HepG2 (cell line): ENCODE results near the gene ELOVL5. TPM values are rescaled to one million over a fixed set of nuclear protein-coding genes. Genes with fewer than 3 reads are reported as not detected.

Source experiments
- CBX5 ChIP-seq: sonication (generic); formaldehyde crosslinking; IDR thresholded peaks from 2 replicates; pipeline ENCODE4 v1.4.0; 2020; ENCODE audit warnings: missing genetic modification reagents, borderline replicate concordance
- CREB1 ChIP-seq, 2 experiments: fragments of 450-650 bp in 1 of 2; IDR thresholded peaks; 2 replicates each; pipeline ENCODE4 v1.6.1; 2016 to 2017; ENCODE audit warnings: control low read depth in 1 of 2, mild to moderate bottlenecking in 1 of 2, missing compliant biosample characterization in 1 of 2, missing genetic modification characterization in 1 of 2
- E2F5 ChIP-seq: sonication (generic); formaldehyde crosslinking; conservative IDR thresholded peaks from 2 replicates; pipeline ENCODE4 v1.4.0; 2020; ENCODE audit warnings: missing genetic modification reagents
- EP300 ChIP-seq, 3 experiments: sonication (generic) in 1 of 3; formaldehyde crosslinking in 1 of 3; IDR thresholded peaks; 2 replicates each; pipeline versions ENCODE4 v1.5.1 to v1.6.1; 2011 to 2020; ENCODE audit warnings: low read depth in 2 of 3, low read length in 2 of 3, borderline replicate concordance in 1 of 3, improper control_type of control experiment in 1 of 3, mild to moderate bottlenecking in 1 of 3, missing genetic modification reagents in 1 of 3, moderate library complexity in 1 of 3
- ISX ChIP-seq: sonication (generic); formaldehyde crosslinking; conservative IDR thresholded peaks from 2 replicates; pipeline ENCODE4 v1.5.0; 2020; ENCODE audit warnings: missing genetic modification reagents
- LBX2 ChIP-seq: sonication (generic); formaldehyde crosslinking; IDR thresholded peaks from 2 replicates; pipeline ENCODE4 v1.5.0; 2020; ENCODE audit warnings: missing genetic modification reagents, mild to moderate bottlenecking, borderline replicate concordance
- LRRFIP1 ChIP-seq: sonication (generic); formaldehyde crosslinking; conservative IDR thresholded peaks from 2 replicates; pipeline ENCODE4 v1.4.0; 2020; ENCODE audit warnings: missing genetic modification reagents
- NAIF1 ChIP-seq: sonication (generic); formaldehyde crosslinking; IDR thresholded peaks from 2 replicates; pipeline ENCODE4 v1.5.0; 2020; ENCODE audit warnings: mild to moderate bottlenecking, missing genetic modification reagents, borderline replicate concordance
- NFE2L2 ChIP-seq: fragments of 150-350 bp; IDR thresholded peaks from 2 replicates; pipeline ENCODE4 v1.6.1; 2014; ENCODE audit warnings: low read length
- SALL2 ChIP-seq: sonication (generic); formaldehyde crosslinking; IDR thresholded peaks from 2 replicates; pipeline ENCODE4 v1.8.1; 2023; ENCODE audit warnings: mild to moderate bottlenecking, missing genetic modification reagents, inconsistent platforms
- SIX1 ChIP-seq: sonication (generic); formaldehyde crosslinking; IDR thresholded peaks from 2 replicates; pipeline ENCODE4 v1.4.0; 2020; ENCODE audit warnings: missing genetic modification reagents, borderline replicate concordance
- ZBTB3 ChIP-seq: sonication (generic); formaldehyde crosslinking; IDR thresholded peaks from 2 replicates; pipeline ENCODE4 v1.4.0; 2020; ENCODE audit warnings: low read depth, mild to moderate bottlenecking, moderate library complexity, missing genetic modification reagents, borderline replicate concordance
- ZKSCAN5 ChIP-seq: sonication (generic); formaldehyde crosslinking; IDR thresholded peaks from 2 replicates; pipeline ENCODE4 v1.5.1; 2020; ENCODE audit warnings: mild to moderate bottlenecking, missing genetic modification reagents
- ZNF652 ChIP-seq: IDR thresholded peaks from 2 replicates; pipeline ENCODE4 v1.6.1; 2016; ENCODE audit warnings: low read depth, borderline replicate concordance
- ZNF780A ChIP-seq: sonication (generic); formaldehyde crosslinking; IDR thresholded peaks from 2 replicates; pipeline ENCODE4 v1.8.0; 2022; ENCODE audit warnings: mild to moderate bottlenecking, missing genetic modification reagents, moderate library complexity
- ZNF788 ChIP-seq: sonication (generic); formaldehyde crosslinking; IDR thresholded peaks from 2 replicates; pipeline ENCODE4 v1.5.0; 2020; ENCODE audit warnings: mild to moderate bottlenecking, missing genetic modification reagents, borderline replicate concordance
- polyA plus RNA-seq, 8 experiments: library from polyadenylated mRNA; depleted of rRNA in 3 of 8; stranded (reverse) in 7 of 8; unstranded in 1 of 8; fragments of >200 nt; fragmentation: Illumina TruSeq in 4 of 8; extraction: Trizol in 4 of 8; gene quantifications; 2 replicates each; pipeline versions ENCODE4 v1.2.1 to v1.2.3, GENCODE V29; 2011 to 2016; ENCODE audit warnings: low read depth in 4 of 8, missing spikeins in 1 of 8, mixed read lengths in 1 of 8; ENCODE audit not compliant: insufficient read depth in 1 of 8
- total RNA-seq, 5 experiments: library from RNA; depleted of rRNA; stranded (reverse); fragments of >200 nt; fragmentation: Illumina TruSeq; extraction: Trizol; gene quantifications; 2 replicates each; pipeline ENCODE4 v1.2.3, GENCODE V29; 2016; ENCODE audit warnings: low read depth in 1 of 5
- TF ChIP-seq, protein P1 (sequence below): sonication (generic); formaldehyde crosslinking; IDR thresholded peaks from 2 replicates; pipeline ENCODE4; 2020; ENCODE audit warnings: missing genetic modification reagents, mild to moderate bottlenecking, borderline replicate concordance
- TF ChIP-seq, protein P2 (sequence below), 2 experiments: sonication (generic) in 1 of 2; formaldehyde crosslinking in 1 of 2; IDR thresholded peaks; 2 replicates each; pipeline versions ENCODE4 v1.4.0 to v1.6.1; 2018 to 2020; ENCODE audit warnings: missing genetic modification reagents in 2 of 2, borderline replicate concordance in 1 of 2, low read depth in 1 of 2, mild to moderate bottlenecking in 1 of 2, missing biosample characterization in 1 of 2

ELOVL5 gene
- total and polyA plus RNA-seq, 2 of the 13 experiments (the other 11 are each of a cell fraction or from before 2014, with no cell fraction given): 50.1 to 72.4 TPM

DNA sequence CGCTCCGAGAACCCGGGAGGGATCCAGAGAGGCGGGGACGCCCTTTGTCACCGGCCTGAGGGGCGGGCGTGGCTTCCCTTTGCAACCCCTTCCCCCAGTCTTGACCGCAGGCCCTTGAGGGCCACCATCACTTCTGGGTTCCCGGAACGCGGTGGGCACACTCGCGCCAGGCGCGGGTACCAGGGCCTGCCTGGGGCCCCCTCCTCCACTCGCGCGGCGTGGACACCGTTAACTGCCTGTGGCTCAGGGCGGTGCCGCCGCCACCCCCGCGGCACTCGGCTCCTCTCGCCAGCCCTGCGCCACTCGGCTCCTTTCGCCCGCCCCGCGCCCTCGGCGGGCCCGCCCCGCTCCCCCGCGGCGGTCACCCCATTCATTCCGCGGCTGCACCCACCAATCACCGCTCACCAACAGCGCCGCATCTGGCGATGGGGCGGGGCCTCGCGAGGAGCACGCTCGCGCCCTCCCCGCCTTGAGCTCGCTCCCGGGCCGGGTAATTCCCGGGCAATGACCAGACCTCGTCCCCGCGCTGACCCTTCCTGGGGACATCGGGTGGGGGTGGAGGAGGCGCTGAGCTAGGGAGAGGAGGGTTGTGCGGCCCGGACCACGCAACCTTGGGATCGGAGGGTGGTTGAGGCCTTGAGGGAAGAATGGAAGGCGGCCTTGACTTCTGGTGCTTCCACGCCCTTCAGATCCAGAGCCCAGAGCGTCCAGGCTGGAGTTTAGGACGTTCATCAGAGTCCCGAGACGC lies 10.5 kb upstream of the ELOVL5 start (continued):
- TF ChIP-seq, protein P1, sequence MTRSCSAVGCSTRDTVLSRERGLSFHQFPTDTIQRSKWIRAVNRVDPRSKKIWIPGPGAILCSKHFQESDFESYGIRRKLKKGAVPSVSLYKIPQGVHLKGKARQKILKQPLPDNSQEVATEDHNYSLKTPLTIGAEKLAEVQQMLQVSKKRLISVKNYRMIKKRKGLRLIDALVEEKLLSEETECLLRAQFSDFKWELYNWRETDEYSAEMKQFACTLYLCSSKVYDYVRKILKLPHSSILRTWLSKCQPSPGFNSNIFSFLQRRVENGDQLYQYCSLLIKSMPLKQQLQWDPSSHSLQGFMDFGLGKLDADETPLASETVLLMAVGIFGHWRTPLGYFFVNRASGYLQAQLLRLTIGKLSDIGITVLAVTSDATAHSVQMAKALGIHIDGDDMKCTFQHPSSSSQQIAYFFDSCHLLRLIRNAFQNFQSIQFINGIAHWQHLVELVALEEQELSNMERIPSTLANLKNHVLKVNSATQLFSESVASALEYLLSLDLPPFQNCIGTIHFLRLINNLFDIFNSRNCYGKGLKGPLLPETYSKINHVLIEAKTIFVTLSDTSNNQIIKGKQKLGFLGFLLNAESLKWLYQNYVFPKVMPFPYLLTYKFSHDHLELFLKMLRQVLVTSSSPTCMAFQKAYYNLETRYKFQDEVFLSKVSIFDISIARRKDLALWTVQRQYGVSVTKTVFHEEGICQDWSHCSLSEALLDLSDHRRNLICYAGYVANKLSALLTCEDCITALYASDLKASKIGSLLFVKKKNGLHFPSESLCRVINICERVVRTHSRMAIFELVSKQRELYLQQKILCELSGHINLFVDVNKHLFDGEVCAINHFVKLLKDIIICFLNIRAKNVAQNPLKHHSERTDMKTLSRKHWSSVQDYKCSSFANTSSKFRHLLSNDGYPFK (CRISPR knock-in tag): peak; percentile 52; the same call in 1 of the 2 replicates
- no peak for TF ChIP-seq LRRFIP1 (CRISPR knock-in tag)
- no peak; the same call in none of the 2 replicates for TF ChIP-seq ZKSCAN5 (CRISPR knock-in tag)
- peak; percentile 21; the same call in 1 of the 2 replicates for TF ChIP-seq ISX
- TF ChIP-seq NAIF1: peak; percentile 49; the same call in 1 of the 2 replicates
- TF ChIP-seq ZNF780A (CRISPR knock-in tag): no peak; the same call in 1 of the 2 replicates
- TF ChIP-seq LBX2 (CRISPR knock-in tag): peak; percentile 84
- TF ChIP-seq EP300 (IDR thresholded peaks at IDR 0.05; ENCODE audit: low read depth in 2 of 2, low read length in 2 of 2): peak; percentile 74 to 82
- TF ChIP-seq EP300 (CRISPR knock-in tag; IDR thresholded peaks at IDR 0.05; ENCODE audit: borderline replicate concordance): peak; percentile 80
- no peak; the same call in 1 of the 2 replicates for TF ChIP-seq ZNF652 (CRISPR knock-in tag)
- TF ChIP-seq SIX1 (CRISPR knock-in tag): no peak
- peak; percentile 84 for TF ChIP-seq SALL2
- peak; percentile 61 for TF ChIP-seq CREB1 (IDR thresholded peaks at IDR 0.05)
- peak; percentile 65; the same call in 1 of the 2 replicates for TF ChIP-seq CREB1 (CRISPR knock-in tag; IDR thresholded peaks at IDR 0.05)
- TF ChIP-seq CBX5: peak; percentile 70; the same call in 1 of the 2 replicates
- TF ChIP-seq E2F5 (CRISPR knock-in tag): peak; percentile 90
- 0 out of 2 replicates have a peak, but pooled peaks have one; percentile 17 for TF ChIP-seq ZBTB3 (CRISPR knock-in tag)
- TF ChIP-seq, protein P2, sequence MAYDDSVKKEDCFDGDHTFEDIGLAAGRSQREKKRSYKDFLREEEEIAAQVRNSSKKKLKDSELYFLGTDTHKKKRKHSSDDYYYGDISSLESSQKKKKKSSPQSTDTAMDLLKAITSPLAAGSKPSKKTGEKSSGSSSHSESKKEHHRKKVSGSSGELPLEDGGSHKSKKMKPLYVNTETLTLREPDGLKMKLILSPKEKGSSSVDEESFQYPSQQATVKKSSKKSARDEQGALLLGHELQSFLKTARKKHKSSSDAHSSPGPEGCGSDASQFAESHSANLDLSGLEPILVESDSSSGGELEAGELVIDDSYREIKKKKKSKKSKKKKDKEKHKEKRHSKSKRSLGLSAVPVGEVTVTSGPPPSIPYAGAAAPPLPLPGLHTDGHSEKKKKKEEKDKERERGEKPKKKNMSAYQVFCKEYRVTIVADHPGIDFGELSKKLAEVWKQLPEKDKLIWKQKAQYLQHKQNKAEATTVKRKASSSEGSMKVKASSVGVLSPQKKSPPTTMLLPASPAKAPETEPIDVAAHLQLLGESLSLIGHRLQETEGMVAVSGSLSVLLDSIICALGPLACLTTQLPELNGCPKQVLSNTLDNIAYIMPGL (CRISPR knock-in tag; IDR thresholded peaks at IDR 0.05; ENCODE audit: borderline replicate concordance in 1 of 2, low read depth in 1 of 2): peak; percentile 72 to 83; a peak in 3 of 4 replicates
- TF ChIP-seq NFE2L2: no peak
- TF ChIP-seq ZNF788 (CRISPR knock-in tag): peak; percentile 94
